VCaP (cell line): ENCODE data around the gene DHRS7B.

ENCODE experiments used
- H3K27ac ChIP-seq: fragments of 450-650 bp; 2 replicates; pipeline ENCODE4 v1.5.1; 2017
- TF ChIP-seq, protein P1 (sequence below): fragments of 450-650 bp; conservative IDR thresholded peaks from 2 replicates; pipeline ENCODE4 v1.5.1; 2017; ENCODE audit warnings: mild to moderate bottlenecking, moderate library complexity

DHRS7B gene

DNA sequence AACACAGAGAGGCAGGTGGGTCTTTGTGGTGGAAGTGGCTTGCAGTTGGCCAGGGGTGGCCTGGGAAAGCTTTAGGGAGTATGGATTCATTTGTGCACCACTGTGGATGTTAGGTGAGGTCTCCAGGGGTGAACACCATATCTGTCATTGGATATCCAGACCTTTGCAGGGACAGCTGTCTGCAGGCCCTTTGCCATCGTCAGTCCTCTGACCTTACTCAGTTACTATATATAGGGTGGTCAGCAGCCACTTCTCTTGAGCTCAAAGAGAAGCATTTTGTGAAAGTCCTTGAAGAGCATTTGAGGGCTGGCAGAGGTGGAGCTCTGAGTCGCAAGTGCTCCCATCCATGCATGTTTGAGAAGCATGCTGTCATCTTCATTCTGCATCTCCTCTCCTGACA, 46.8 kb downstream of the DHRS7B start:
- TF ChIP-seq, protein P1, sequence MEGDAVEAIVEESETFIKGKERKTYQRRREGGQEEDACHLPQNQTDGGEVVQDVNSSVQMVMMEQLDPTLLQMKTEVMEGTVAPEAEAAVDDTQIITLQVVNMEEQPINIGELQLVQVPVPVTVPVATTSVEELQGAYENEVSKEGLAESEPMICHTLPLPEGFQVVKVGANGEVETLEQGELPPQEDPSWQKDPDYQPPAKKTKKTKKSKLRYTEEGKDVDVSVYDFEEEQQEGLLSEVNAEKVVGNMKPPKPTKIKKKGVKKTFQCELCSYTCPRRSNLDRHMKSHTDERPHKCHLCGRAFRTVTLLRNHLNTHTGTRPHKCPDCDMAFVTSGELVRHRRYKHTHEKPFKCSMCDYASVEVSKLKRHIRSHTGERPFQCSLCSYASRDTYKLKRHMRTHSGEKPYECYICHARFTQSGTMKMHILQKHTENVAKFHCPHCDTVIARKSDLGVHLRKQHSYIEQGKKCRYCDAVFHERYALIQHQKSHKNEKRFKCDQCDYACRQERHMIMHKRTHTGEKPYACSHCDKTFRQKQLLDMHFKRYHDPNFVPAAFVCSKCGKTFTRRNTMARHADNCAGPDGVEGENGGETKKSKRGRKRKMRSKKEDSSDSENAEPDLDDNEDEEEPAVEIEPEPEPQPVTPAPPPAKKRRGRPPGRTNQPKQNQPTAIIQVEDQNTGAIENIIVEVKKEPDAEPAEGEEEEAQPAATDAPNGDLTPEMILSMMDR = no peak
- no peak overlapping the region for H3K27ac ChIP-seq

DNA sequence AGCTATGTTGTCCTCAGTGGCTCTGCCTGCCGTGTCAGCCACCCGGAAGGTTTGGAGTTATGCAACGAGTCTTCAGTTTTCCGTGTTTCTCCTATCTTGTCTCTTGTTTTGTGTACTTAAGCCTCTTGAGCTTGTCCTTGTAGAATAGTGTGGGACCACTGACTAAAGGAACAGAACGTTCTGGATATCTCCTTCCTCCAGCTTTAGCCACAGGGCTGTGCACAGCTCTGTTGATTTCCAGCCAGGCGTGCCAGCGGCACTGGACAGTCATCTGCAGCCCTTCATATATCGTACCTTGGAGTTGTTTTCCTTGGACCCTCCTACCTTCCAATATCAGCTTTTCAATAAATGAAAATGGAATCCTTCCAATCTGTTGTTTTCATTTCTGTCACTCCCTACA, 47.4 kb downstream of the DHRS7B start:
- TF ChIP-seq, protein P1 = no peak
- no peak overlapping the region for H3K27ac ChIP-seq

DNA sequence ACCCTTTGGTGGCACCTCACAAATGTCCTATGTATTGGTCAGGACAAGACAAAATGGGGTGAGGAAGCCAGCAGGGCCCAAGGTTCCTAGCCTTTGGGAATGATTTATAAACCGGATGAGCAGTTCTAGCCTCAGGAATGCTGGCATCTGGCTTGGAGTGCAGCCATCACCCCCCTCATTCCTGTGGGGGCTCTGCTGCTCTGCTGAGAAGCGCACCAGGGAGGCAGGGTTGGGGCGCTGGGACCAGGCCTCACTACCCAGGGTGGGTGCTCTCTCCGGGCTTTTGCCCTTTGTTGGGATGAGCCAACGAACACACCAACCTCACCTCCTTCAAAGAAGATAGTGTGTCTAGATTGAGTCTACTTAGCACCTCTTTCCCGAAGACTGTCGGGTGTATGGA, 47.9 kb downstream of the DHRS7B start:
- H3K27ac ChIP-seq = no peak overlapping the region
- TF ChIP-seq, protein P1 = no peak

DNA sequence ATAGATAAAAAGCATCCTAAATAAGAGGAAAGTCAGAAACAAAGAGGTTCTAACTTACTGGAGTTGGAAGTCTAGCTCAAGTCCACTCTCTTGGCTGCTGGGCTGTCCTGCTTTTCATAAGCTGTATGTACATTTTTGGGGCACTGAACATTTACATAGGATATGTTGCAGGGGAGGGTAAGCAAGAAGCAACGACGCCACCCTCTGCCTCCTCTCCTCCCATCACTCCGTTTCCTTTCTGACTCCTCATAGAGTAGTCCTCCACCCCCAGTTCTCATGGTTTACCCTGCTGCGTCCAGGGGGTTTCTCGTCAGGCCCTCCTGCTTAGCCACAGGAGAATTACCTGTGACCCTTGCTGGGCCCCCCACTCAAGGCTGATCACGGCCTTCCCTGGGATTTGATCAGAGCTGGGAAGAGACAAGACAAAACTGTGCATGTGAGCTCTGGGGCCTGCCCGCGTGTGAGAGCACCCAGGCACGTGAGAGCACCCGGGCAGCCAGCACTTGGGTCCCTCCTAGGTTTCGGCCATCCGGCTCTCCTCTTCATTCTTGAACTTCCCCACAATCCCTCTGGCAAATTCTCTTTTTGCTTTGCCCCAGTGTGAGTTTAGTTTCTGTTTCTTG, 50.1 kb downstream of the DHRS7B start:
- no peak overlapping the region for H3K27ac ChIP-seq
- TF ChIP-seq, protein P1 = no peak

DNA sequence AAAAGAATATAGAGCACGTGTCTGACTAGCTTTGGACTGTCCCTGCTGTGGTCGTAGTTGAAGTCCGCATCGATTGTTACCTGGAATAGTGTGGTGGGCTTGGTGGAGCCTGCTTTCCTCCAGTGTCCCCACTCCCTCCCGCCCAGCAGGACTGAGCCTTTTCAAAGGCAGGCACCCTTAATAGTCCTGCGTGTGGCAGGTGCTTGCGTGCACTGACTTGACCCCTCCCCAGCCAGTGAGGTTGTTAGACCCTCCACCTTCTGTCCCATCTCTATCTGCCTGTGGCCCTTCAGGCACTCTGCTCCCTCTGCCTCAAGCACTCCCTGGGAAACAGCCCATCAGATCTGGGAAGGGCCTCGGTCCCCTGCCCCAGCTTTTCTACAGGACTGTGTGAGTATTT, 50.6 kb downstream of the DHRS7B start:
- TF ChIP-seq, protein P1 = no peak
- H3K27ac ChIP-seq = no peak overlapping the region

DNA sequence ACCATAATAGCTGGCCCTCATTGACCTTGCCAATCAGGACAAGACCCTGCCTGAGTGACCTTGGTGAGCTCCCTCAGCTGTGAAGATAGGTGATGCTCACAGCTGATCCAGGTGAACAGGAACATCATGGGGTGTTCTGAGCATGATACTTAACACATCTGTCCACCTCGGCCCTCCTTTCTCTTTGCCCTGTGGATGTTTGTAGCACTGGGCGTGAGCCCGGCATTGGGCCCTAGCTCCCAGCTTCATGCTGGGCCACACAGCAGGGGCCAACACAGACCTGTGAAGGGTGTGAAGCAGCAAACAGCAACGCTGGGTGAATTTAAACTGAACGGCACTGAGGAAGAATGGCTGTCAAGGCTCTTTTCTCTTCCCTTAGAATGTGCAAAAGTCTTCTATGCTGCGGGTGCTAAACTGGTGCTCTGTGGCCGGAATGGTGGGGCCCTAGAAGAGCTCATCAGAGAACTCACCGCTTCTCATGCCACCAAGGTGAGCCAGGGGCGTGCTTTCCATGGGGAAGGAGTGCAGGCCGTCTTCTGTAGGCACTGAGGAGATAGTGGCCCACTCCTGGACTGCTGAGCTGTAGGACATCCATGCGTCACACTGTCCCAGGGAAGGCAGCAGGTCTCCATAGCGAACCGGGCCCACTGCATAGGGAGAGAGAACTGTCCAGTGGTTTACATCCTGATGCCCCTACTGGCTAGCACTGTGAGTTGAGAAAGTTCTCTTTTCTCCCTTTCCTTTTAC, 51.3 kb downstream of the DHRS7B start:
- no peak overlapping the region for H3K27ac ChIP-seq
- TF ChIP-seq, protein P1 = no peak

DNA sequence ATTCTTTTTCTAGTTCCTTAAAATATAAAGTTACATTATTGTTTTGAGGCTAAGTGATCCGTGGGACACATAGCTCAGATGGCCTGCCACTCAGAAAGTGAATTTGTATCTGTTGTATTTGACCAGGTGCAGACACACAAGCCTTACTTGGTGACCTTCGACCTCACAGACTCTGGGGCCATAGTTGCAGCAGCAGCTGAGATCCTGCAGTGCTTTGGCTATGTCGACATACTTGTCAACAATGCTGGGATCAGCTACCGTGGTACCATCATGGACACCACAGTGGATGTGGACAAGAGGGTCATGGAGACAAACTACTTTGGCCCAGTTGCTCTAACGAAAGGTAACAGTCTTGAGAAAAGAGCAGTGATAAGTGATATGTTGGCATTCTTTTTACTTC, 56.7 kb downstream of the DHRS7B start:
- no peak overlapping the region for H3K27ac ChIP-seq
- TF ChIP-seq, protein P1 = no peak
